ENCODE measurements around the gene NT5DC1.

NT5DC1 gene

GRCh38 chr6:116175344-116175743 is 74.7 kb downstream of the NT5DC1 start:
- H4K20me1 ChIP-seq (ENCODE audit: insufficient read depth, low read length, poor library complexity, severe bottlenecking): no peaks in the 10 kb centered on the region
- no peaks in the 10 kb centered on the region for H3K27me3 ChIP-seq (ENCODE audit: insufficient read depth, low read length, poor library complexity, severe bottlenecking)
- TF ChIP-seq EZH2phosphoT487 (IDR thresholded peaks at IDR 0.05; ENCODE audit: borderline replicate concordance) (no peak), CTCF (conservative IDR thresholded peaks at IDR 0.05; ENCODE audit: low read length) (no peak)
- no peak overlapping the region for H3K9ac ChIP-seq (ENCODE audit: low read depth, low read length, poor library complexity, severe bottlenecking)
- H3K4me2 ChIP-seq (ENCODE audit: low read depth, low read length, poor library complexity, severe bottlenecking): no peak overlapping the region
- H3K79me2 ChIP-seq (ENCODE audit: insufficient read depth, low read length): no peaks in the 10 kb centered on the region
- no peaks in the 10 kb centered on the region for H3K36me3 ChIP-seq (ENCODE audit: insufficient read depth, low read length)
- no peaks in the 10 kb centered on the region for H3K9me3 ChIP-seq (ENCODE audit: insufficient read depth, low read depth, low read length)
- H3K9me2 ChIP-seq (replicated peaks; ENCODE audit: low read depth, low read length): no peaks in the 10 kb centered on the region
- H3K4me3 ChIP-seq (ENCODE audit: low read length, poor library complexity, severe bottlenecking): no peak overlapping the region
- H3K4me1 ChIP-seq (ENCODE audit: insufficient read depth, low read length, poor library complexity, severe bottlenecking): no peaks in the 10 kb centered on the region
- H3F3A ChIP-seq (ENCODE audit: low read depth): no peaks in the 10 kb centered on the region
- no peak overlapping the region for H2AFZ ChIP-seq (ENCODE audit: low read length)

- Histone ChIP-seq H4K20me1 (ENCODE audit: insufficient read depth, low read length, poor library complexity, severe bottlenecking) (no peaks in the 10 kb centered on the region), H3K27me3 (ENCODE audit: insufficient read depth, low read length, poor library complexity, severe bottlenecking) (no peaks in the 10 kb centered on the region), H3K9ac (ENCODE audit: low read depth, low read length, poor library complexity, severe bottlenecking) (no peak overlapping the region), H3K79me2 (ENCODE audit: insufficient read depth, low read length) (no peaks in the 10 kb centered on the region), H3K4me2 (ENCODE audit: low read depth, low read length, poor library complexity, severe bottlenecking) (no peak overlapping the region), H3K9me2 (replicated peaks; ENCODE audit: low read depth, low read length) (no peaks in the 10 kb centered on the region), H3K4me1 (ENCODE audit: insufficient read depth, low read length, poor library complexity, severe bottlenecking) (no peaks in the 10 kb centered on the region), H3K4me3 (ENCODE audit: low read length, poor library complexity, severe bottlenecking) (no peak overlapping the region), H3K36me3 (ENCODE audit: insufficient read depth, low read length) (no peaks in the 10 kb centered on the region), H3F3A (ENCODE audit: low read depth) (no peaks in the 10 kb centered on the region), H2AFZ (ENCODE audit: low read length) (no peak overlapping the region), H3K9me3 (ENCODE audit: insufficient read depth, low read depth, low read length) (no peaks in the 10 kb centered on the region)
- TF ChIP-seq EZH2phosphoT487 (IDR thresholded peaks at IDR 0.05; ENCODE audit: borderline replicate concordance) (no peak), CTCF (conservative IDR thresholded peaks at IDR 0.05; ENCODE audit: low read length) (no peak)
Measured at GRCh38 chr6:116176596-116176995, 75.9 kb downstream of the NT5DC1 start.

- no peaks in the 10 kb centered on the region for H3K9me3 ChIP-seq (ENCODE audit: insufficient read depth, low read depth, low read length)
Measured at GRCh38 chr6:116180375-116180774, 79.7 kb downstream of the NT5DC1 start.

More at GRCh38 chr6:116180375-116180774, 79.7 kb downstream of the NT5DC1 start:
- no peaks in the 10 kb centered on the region for H3K27me3 ChIP-seq (ENCODE audit: insufficient read depth, low read length, poor library complexity, severe bottlenecking)
- TF ChIP-seq CTCF (conservative IDR thresholded peaks at IDR 0.05; ENCODE audit: low read length): no peak
- TF ChIP-seq EZH2phosphoT487 (IDR thresholded peaks at IDR 0.05; ENCODE audit: borderline replicate concordance): no peak
- no peak overlapping the region for H2AFZ ChIP-seq (ENCODE audit: low read length)
- no peak overlapping the region for H3K4me3 ChIP-seq (ENCODE audit: low read length, poor library complexity, severe bottlenecking)
- no peaks in the 10 kb centered on the region for H3K4me1 ChIP-seq (ENCODE audit: insufficient read depth, low read length, poor library complexity, severe bottlenecking)
- H3K9ac ChIP-seq (ENCODE audit: low read depth, low read length, poor library complexity, severe bottlenecking): no peak overlapping the region
- no peak overlapping the region for H3K4me2 ChIP-seq (ENCODE audit: low read depth, low read length, poor library complexity, severe bottlenecking)
- H3K36me3 ChIP-seq (ENCODE audit: insufficient read depth, low read length): no peaks in the 10 kb centered on the region
- no peaks in the 10 kb centered on the region for H3F3A ChIP-seq (ENCODE audit: low read depth)
- H3K9me2 ChIP-seq (replicated peaks; ENCODE audit: low read depth, low read length): no peaks in the 10 kb centered on the region
- H4K20me1 ChIP-seq (ENCODE audit: insufficient read depth, low read length, poor library complexity, severe bottlenecking): no peaks in the 10 kb centered on the region
- H3K79me2 ChIP-seq (ENCODE audit: insufficient read depth, low read length): no peaks in the 10 kb centered on the region

Data from Loucy (cell line).